Mesothelial cell of epicardium (in vitro differentiated cells): ENCODE measurements around the gene PCDHA1. TPM values are rescaled to one million over a fixed set of nuclear protein-coding genes. Genes with fewer than 3 reads are reported as not detected.
"Not testable (repeated sequence)": the region's sequence is repeated elsewhere in the genome, so short reads cannot be mapped to it uniquely, and the experiment has no call there.

ENCODE experiments used
- DNase-seq, 2 experiments: peaks; one replicate each; pipeline ENCODE4 v3.0.0; 2021; ENCODE audit warnings: low spot score in 2 of 2; ENCODE audit not compliant: unreplicated experiment in 2 of 2
- H3K27ac Mint-ChIP-seq: 2 replicates; pipeline ENCODE4 v1.8.0; 2021; ENCODE audit warnings: mixed read lengths
- H3K27me3 Mint-ChIP-seq: 2 replicates; pipeline ENCODE4 v1.8.0; 2021; ENCODE audit warnings: low read depth, mixed read lengths
- H3K36me3 Mint-ChIP-seq: 2 replicates; pipeline ENCODE4 v1.8.0; 2021; ENCODE audit warnings: mixed read lengths
- H3K4me1 Mint-ChIP-seq: 2 replicates; pipeline ENCODE4 v1.8.0; 2021; ENCODE audit warnings: mixed read lengths
- H3K4me3 Mint-ChIP-seq: 2 replicates; pipeline ENCODE4 v1.8.0; 2021; ENCODE audit warnings: mild to moderate bottlenecking, moderate library complexity, mixed read lengths
- H3K9me3 Mint-ChIP-seq: 2 replicates; pipeline ENCODE4 v1.8.0; 2021; ENCODE audit warnings: mixed read lengths
- CTCF ChIP-seq: fragments of 200-600 bp; sonication (generic); IDR thresholded peaks from one replicate; pipeline ENCODE4 v1.5.0; 2021; ENCODE audit warnings: antibody characterized with exemption; ENCODE audit not compliant: unreplicated experiment
- total RNA-seq: library from RNA; stranded (reverse); gene quantifications from 3 replicates; pipeline ENCODE4 v1.2.1, GENCODE V29; 2021

The PCDHA1 gene
- total RNA-seq, 1 donor from 2014 or later, result not detected

GRCh38 chr5:140802781-140803271 is 16.9 kb downstream of the PCDHA1 start:
- peaks cover 4% of the 10 kb centered on the region for H3K4me1 Mint-ChIP-seq
- H3K36me3 Mint-ChIP-seq, result peaks cover 34% of the 10 kb centered on the region
- H3K27me3 Mint-ChIP-seq, result no peaks in the 10 kb centered on the region
- DNase-seq, result no peak
- H3K4me3 Mint-ChIP-seq, result no peak overlapping the region
- peaks cover 29% of the 10 kb centered on the region for H3K9me3 Mint-ChIP-seq
- no peak overlapping the region for H3K27ac Mint-ChIP-seq
- no peak for TF ChIP-seq CTCF

GRCh38 chr5:140806834-140807775 is 21.2 kb downstream of the PCDHA1 start, which contains the start of gene PCDHA4:
PCDHA4 (plus strand) TSS chr5:140807068.
- Mint-ChIP-seq H3K9me3 (peaks cover 37% of the 10 kb centered on the region), H3K36me3 (peaks cover 48% of the 10 kb centered on the region), H3K27ac (peak within 1 kb of the TSS; percentile 86), H3K4me3 (peak within 1 kb of the TSS; percentile 91), H3K27me3 (no peaks in the 10 kb centered on the region), H3K4me1 (peaks cover 10% of the 10 kb centered on the region)
- peak in 1 of 2 experiments; percentile 78 for DNase-seq
- peak; percentile 62 for TF ChIP-seq CTCF

DNA sequence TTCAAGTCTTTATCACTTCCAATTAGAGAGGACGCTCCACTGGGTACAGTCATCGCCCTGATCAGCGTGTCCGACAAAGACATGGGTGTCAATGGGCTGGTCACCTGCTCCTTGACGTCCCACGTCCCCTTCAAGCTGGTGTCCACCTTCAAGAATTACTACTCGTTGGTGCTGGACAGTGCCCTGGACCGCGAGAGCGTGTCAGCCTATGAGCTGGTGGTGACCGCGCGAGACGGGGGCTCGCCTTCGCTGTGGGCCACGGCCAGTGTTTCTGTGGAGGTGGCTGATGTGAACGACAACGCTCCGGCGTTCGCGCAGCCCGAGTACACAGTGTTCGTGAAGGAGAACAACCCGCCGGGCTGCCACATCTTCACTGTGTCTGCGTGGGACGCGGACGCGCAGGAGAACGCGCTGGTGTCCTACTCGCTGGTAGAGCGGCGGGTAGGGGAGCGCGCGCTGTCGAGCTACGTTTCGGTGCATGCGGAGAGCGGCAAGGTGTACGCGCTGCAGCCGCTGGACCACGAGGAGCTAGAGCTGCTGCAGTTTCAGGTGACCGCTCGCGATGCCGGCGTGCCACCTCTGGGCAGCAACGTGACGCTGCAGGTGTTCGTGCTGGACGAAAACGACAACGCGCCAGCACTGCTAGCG is 22.4 kb downstream of the PCDHA1 start:
- not testable (repeated sequence) for H3K27ac Mint-ChIP-seq, DNase-seq, H3K27me3 Mint-ChIP-seq, H3K4me1 Mint-ChIP-seq
- H3K4me3 Mint-ChIP-seq, result peak overlapping the region; percentile 91
- peaks cover 57% of the 10 kb centered on the region for H3K36me3 Mint-ChIP-seq
- peaks cover 46% of the 10 kb centered on the region for H3K9me3 Mint-ChIP-seq

GRCh38 chr5:140808889-140809291 is 22.9 kb downstream of the PCDHA1 start:
- no peak for DNase-seq
- Mint-ChIP-seq H3K27ac (no peak overlapping the region), H3K9me3 (peaks cover 42% of the 10 kb centered on the region), H3K36me3 (peaks cover 55% of the 10 kb centered on the region), H3K4me3 (no peak overlapping the region), H3K4me1 (peaks cover 10% of the 10 kb centered on the region), H3K27me3 (no peaks in the 10 kb centered on the region)
- TF ChIP-seq CTCF, result no peak

GRCh38 chr5:140821375-140822280 is 35.7 kb downstream of the PCDHA1 start, which contains the start of gene PCDHA5:
PCDHA5 (plus strand) TSS chr5:140821613.
- Mint-ChIP-seq H3K36me3 (peaks cover 32% of the 10 kb centered on the region), H3K27ac (no peak within 1 kb of the TSS), H3K4me1 (no peaks in the 10 kb centered on the region), H3K9me3 (peaks cover 22% of the 10 kb centered on the region), H3K27me3 (no peaks in the 10 kb centered on the region), H3K4me3 (no peak within 1 kb of the TSS)
- TF ChIP-seq CTCF, result no peak
- DNase-seq, result no peak
